ENCODE results near the gene TTLL5. TPM values are rescaled to one million over a fixed set of nuclear protein-coding genes. Genes with fewer than 3 reads are reported as not detected.
"Not testable (repeated sequence)": the region's sequence is repeated elsewhere in the genome, so short reads cannot be mapped to it uniquely, and the experiment has no call there.

Gene TTLL5
- total RNA-seq, 1 experiment from 2014 or later: 15.3 TPM

GRCh38 chr14:75655235-75655634, 5.8 kb upstream of the TTLL5 start:
- no peak overlapping the region for H3K27ac ChIP-seq
- H3K36me3 ChIP-seq: peaks cover 10% of the 10 kb centered on the region
- H3K9me3 ChIP-seq (replicated peaks): no peaks in the 10 kb centered on the region
- no peak overlapping the region for H3K4me3 ChIP-seq
- no peak for DNase-seq (ENCODE audit: low read depth in 1 of 2, low spot score in 2 of 2)
- no peaks in the 10 kb centered on the region for H3K27me3 ChIP-seq (replicated peaks)
- 0 out of 2 replicates have a peak, but pooled peaks cover 4% of the 10 kb centered on the region for H3K4me1 ChIP-seq (replicated peaks)

- H3K4me3 ChIP-seq: no peak overlapping the region
- H3K36me3 ChIP-seq: peaks cover 8% of the 10 kb centered on the region
- H3K9me3 ChIP-seq (replicated peaks): no peaks in the 10 kb centered on the region
- no peak for DNase-seq (ENCODE audit: low read depth in 1 of 2, low spot score in 2 of 2)
- 0 out of 2 replicates have a peak, but pooled peaks cover 5% of the 10 kb centered on the region for H3K4me1 ChIP-seq (replicated peaks)
- H3K27ac ChIP-seq: no peak overlapping the region
- no peaks in the 10 kb centered on the region for H3K27me3 ChIP-seq (replicated peaks)
Measured at GRCh38 chr14:75657331-75657730, 3.7 kb upstream of the TTLL5 start.

- H3K36me3 ChIP-seq: peaks cover 8% of the 10 kb centered on the region
- H3K27me3 ChIP-seq (replicated peaks): no peaks in the 10 kb centered on the region
- no peak overlapping the region for H3K27ac ChIP-seq
- H3K4me1 ChIP-seq (replicated peaks): 0 out of 2 replicates have a peak, but pooled peaks cover 5% of the 10 kb centered on the region
- H3K9me3 ChIP-seq (replicated peaks): no peaks in the 10 kb centered on the region
- no peak for DNase-seq (ENCODE audit: low read depth in 1 of 2, low spot score in 2 of 2)
- H3K4me3 ChIP-seq: no peak overlapping the region
Measured at GRCh38 chr14:75658957-75659356, 2.1 kb upstream of the TTLL5 start.

GRCh38 chr14:75660238-75660629, 812 bp upstream of the TTLL5 start:
- Histone ChIP-seq H3K9me3 (replicated peaks) (no peaks in the 10 kb centered on the region), H3K4me3 (peak overlapping the region; percentile 90), H3K27ac (no peak overlapping the region), H3K4me1 (replicated peaks) (0 out of 2 replicates have a peak, but pooled peaks cover 5% of the 10 kb centered on the region), H3K36me3 (peaks cover 9% of the 10 kb centered on the region), H3K27me3 (replicated peaks) (no peaks in the 10 kb centered on the region)
- DNase-seq (ENCODE audit: low read depth in 1 of 2, low spot score in 2 of 2): no peak

DNA sequence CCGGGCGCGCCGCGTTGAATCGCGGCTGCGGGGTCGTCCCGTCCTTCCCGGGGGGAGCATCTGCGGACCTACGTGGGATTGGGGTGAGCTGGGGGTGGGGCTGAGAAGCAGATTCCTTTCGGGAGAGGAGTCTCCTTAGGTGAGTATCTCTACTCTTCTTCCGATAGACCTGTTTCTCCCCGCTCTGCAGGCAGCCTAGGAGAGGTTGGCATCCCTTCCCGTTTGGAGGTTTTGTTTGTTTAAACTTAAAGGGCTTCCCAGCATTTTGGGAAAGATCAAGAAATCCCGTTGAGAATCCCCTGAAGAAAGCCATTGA, 411 bp downstream of the TTLL5 start:
- 0 out of 2 replicates have a peak, but pooled peaks cover 5% of the 10 kb centered on the region for H3K4me1 ChIP-seq (replicated peaks)
- peak overlapping the region; percentile 90 for H3K4me3 ChIP-seq
- peaks cover 9% of the 10 kb centered on the region for H3K36me3 ChIP-seq
- peak overlapping the region; percentile 77 for H3K27ac ChIP-seq
- no peaks in the 10 kb centered on the region for H3K27me3 ChIP-seq (replicated peaks)
- no peak for DNase-seq (ENCODE audit: low read depth in 1 of 2, low spot score in 2 of 2)
- H3K9me3 ChIP-seq (replicated peaks): no peaks in the 10 kb centered on the region

GRCh38 chr14:75662966-75663365, 1.9 kb downstream of the TTLL5 start:
- Histone ChIP-seq H3K4me1 (replicated peaks) (0 out of 2 replicates have a peak, but pooled peaks cover 5% of the 10 kb centered on the region), H3K4me3 (no peak overlapping the region), H3K36me3 (peaks cover 7% of the 10 kb centered on the region), H3K27me3 (replicated peaks) (no peaks in the 10 kb centered on the region), H3K27ac (no peak overlapping the region), H3K9me3 (replicated peaks) (no peaks in the 10 kb centered on the region)
- no peak for DNase-seq (ENCODE audit: low read depth in 1 of 2, low spot score in 2 of 2)

GRCh38 chr14:75667099-75667765, 6.2 kb downstream of the TTLL5 start:
- Histone ChIP-seq H3K9me3 (replicated peaks) (no peaks in the 10 kb centered on the region), H3K4me3 (no peak overlapping the region), H3K27me3 (replicated peaks) (no peaks in the 10 kb centered on the region), H3K27ac (no peak overlapping the region), H3K4me1 (replicated peaks) (no peaks in the 10 kb centered on the region), H3K36me3 (peaks cover 10% of the 10 kb centered on the region)
- DNase-seq (ENCODE audit: low read depth in 1 of 2, low spot score in 2 of 2): no peak

GRCh38 chr14:75672605-75673192, 11.7 kb downstream of the TTLL5 start:
- H3K4me1 ChIP-seq (replicated peaks): no peaks in the 10 kb centered on the region
- no peak overlapping the region for H3K4me3 ChIP-seq
- H3K27me3 ChIP-seq (replicated peaks): no peaks in the 10 kb centered on the region
- H3K27ac ChIP-seq: no peak overlapping the region
- peaks cover 7% of the 10 kb centered on the region; the same call in 1 of the 2 replicates for H3K36me3 ChIP-seq
- no peak for DNase-seq (ENCODE audit: low read depth in 1 of 2, low spot score in 2 of 2)
- no peaks in the 10 kb centered on the region for H3K9me3 ChIP-seq (replicated peaks)

DNA sequence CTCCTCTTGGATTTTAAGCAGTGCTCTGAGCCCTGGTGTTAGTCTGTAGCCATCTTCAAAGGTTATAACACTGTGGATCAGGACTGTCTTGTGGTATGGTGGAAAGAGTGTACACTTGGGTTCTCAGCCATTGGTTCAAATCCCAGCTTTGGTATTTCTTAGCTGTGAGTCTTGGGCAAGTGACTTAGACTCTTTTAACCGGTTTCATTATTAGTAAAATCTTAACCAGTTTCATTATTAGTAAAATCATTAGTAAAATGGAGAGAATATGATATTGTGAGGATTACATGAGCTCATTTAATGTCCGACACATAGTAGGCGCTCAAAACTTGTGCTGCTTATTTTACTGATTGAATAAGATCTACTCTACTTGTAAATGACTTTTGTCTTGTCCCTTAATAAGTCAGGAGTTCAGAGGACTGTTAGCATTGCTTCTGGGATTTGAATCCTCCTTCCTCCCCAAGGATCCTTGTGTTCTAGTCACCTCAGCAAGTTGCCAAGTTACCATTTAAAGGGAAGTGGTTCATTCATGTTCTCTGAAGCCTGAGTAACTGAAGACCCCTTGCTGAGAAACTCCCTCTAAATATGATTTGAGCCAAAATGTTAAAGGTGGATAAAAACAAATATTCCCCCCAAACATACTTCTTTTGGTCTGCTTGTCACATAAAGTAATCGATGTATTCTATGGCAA, 12.4 kb downstream of the TTLL5 start:
- H3K36me3 ChIP-seq: peaks cover 7% of the 10 kb centered on the region; the same call in 1 of the 2 replicates
- H3K4me3 ChIP-seq: no peak overlapping the region
- no peak for DNase-seq (ENCODE audit: low read depth in 1 of 2, low spot score in 2 of 2)
- H3K27ac ChIP-seq: no peak overlapping the region
- H3K9me3 ChIP-seq (replicated peaks): no peaks in the 10 kb centered on the region
- no peaks in the 10 kb centered on the region for H3K27me3 ChIP-seq (replicated peaks)
- H3K4me1 ChIP-seq (replicated peaks): no peaks in the 10 kb centered on the region

- no peak overlapping the region for H3K27ac ChIP-seq
- no peaks in the 10 kb centered on the region for H3K4me1 ChIP-seq (replicated peaks)
- no peak for DNase-seq (ENCODE audit: low read depth in 1 of 2, low spot score in 2 of 2)
- no peaks in the 10 kb centered on the region for H3K36me3 ChIP-seq
- no peaks in the 10 kb centered on the region for H3K9me3 ChIP-seq (replicated peaks)
- no peaks in the 10 kb centered on the region for H3K27me3 ChIP-seq (replicated peaks)
- no peak overlapping the region for H3K4me3 ChIP-seq
Measured at GRCh38 chr14:75675265-75675960, 14.4 kb downstream of the TTLL5 start.

GRCh38 chr14:75685910-75686309, 24.9 kb downstream of the TTLL5 start:
- H3K27me3 ChIP-seq (replicated peaks): no peaks in the 10 kb centered on the region
- DNase-seq (ENCODE audit: low read depth in 1 of 2, low spot score in 2 of 2): no peak
- H3K27ac ChIP-seq: no peak overlapping the region
- no peaks in the 10 kb centered on the region for H3K9me3 ChIP-seq (replicated peaks)
- no peak overlapping the region for H3K4me3 ChIP-seq
- no peaks in the 10 kb centered on the region for H3K4me1 ChIP-seq (replicated peaks)
- peaks cover 9% of the 10 kb centered on the region for H3K36me3 ChIP-seq

DNA sequence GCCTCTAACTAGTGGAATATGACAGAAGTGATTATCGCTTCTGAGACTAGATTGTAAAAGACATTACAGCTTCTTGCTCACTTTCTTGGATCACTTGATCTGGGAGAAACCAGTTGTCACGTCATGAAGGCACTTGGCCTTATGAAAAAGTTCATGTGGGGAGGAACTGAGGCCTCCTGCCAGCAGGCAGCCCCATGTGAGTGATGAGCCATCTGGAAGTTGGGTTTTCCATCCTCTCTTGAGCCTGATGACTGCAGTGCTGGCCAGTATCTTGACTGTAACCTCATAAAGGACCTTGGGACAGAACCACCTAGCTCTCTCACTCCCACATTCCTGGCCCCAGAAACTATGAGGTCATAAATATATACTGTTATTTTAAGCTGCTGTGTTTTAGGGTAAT, 28.0 kb downstream of the TTLL5 start:
- Histone ChIP-seq H3K27me3 (replicated peaks) (no peaks in the 10 kb centered on the region), H3K9me3 (replicated peaks) (no peaks in the 10 kb centered on the region), H3K27ac (no peak overlapping the region), H3K4me3 (no peak overlapping the region), H3K4me1 (replicated peaks) (no peaks in the 10 kb centered on the region), H3K36me3 (peaks cover 11% of the 10 kb centered on the region; the same call in 1 of the 2 replicates)
- no peak for DNase-seq (ENCODE audit: low read depth in 1 of 2, low spot score in 2 of 2)

DNA sequence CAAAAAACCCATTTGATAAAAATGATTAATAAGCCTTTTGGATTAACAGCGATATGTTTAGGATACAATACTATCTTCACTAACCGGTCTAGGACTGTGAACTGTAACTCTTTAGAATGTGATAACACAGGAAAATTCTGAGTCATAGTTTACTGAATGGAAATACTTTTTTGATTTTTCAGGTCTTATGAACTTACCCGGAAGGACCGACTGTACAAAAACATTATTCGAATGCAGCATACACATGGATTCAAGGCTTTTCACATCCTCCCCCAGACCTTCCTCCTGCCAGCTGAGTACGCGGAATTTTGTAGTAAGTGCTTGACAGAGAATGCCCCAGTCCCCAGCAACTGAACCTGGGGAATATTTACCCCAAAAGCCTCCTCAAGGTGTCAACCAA, 29.0 kb downstream of the TTLL5 start:
- no peak for DNase-seq (ENCODE audit: low read depth in 1 of 2, low spot score in 2 of 2)
- Histone ChIP-seq H3K36me3 (peaks cover 5% of the 10 kb centered on the region; the same call in 1 of the 2 replicates), H3K4me3 (no peak overlapping the region), H3K27ac (no peak overlapping the region), H3K27me3 (replicated peaks) (no peaks in the 10 kb centered on the region), H3K4me1 (replicated peaks) (no peaks in the 10 kb centered on the region), H3K9me3 (replicated peaks) (no peaks in the 10 kb centered on the region)

- H3K27ac ChIP-seq; H3K27me3 ChIP-seq (replicated peaks); H3K4me1 ChIP-seq (replicated peaks); DNase-seq (ENCODE audit: low read depth in 1 of 2, low spot score in 2 of 2); H3K9me3 ChIP-seq (replicated peaks); H3K4me3 ChIP-seq; H3K36me3 ChIP-seq: not testable (repeated sequence)
Measured at GRCh38 chr14:75695025-75695424, 34.0 kb downstream of the TTLL5 start.

All from SJSA1 (cell line).